Measurements from ENCODE around the gene YWHAB. TPM values are rescaled to one million over a fixed set of nuclear protein-coding genes. Genes with fewer than 3 reads are reported as not detected.

The YWHAB gene
- total and polyA plus RNA-seq, 2 of the 4 experiments (the other 2 are of a cell fraction), result 78.0 to 102 TPM

GRCh38 chr20:44838521-44838920 is 47.0 kb upstream of the YWHAB start:
- DNase-seq (no peak), ATAC-seq (ENCODE audit: low read depth) (no peak)
- Histone ChIP-seq H2AFZ (replicated peaks; ENCODE audit: low read length, poor library complexity) (no peak overlapping the region), H3K18ac (ENCODE audit: low read depth, low read length) (no peak overlapping the region), H3K23ac (ENCODE audit: low read depth, low read length) (no peak overlapping the region), H2AK9ac (replicated peaks; ENCODE audit: low read depth, low read length, poor library complexity) (no peak overlapping the region), H3K4me3 (ENCODE audit: insufficient read depth, low read depth, low read length) (no peak overlapping the region), H4K8ac (ENCODE audit: low read depth in 2 of 2, low read length in 2 of 2) (no peak overlapping the region), H2BK120ac (ENCODE audit: low read depth, low read length) (no peak overlapping the region), H4K5ac (ENCODE audit: low read depth, low read length) (no peak overlapping the region), H3K9me3 (ENCODE audit: control insufficient read depth, insufficient read depth, low read length) (no peaks in the 10 kb centered on the region), H2BK15ac (ENCODE audit: low read depth, low read length) (no peak overlapping the region), H3K14ac (replicated peaks; ENCODE audit: low read depth, low read length) (no peak overlapping the region), H4K20me1 (ENCODE audit: insufficient read depth, low read length) (no peaks in the 10 kb centered on the region), H3K27me3 (ENCODE audit: control insufficient read depth, insufficient read depth, low read length) (peaks cover 23% of the 10 kb centered on the region), H3K79me1 (ENCODE audit: low read depth in 1 of 2, low read length in 2 of 2) (no peaks in the 10 kb centered on the region), H3K36me3 (ENCODE audit: control insufficient read depth, insufficient read depth, low read length) (no peaks in the 10 kb centered on the region), H2BK5ac (ENCODE audit: low read depth, low read length, poor library complexity, severe bottlenecking) (no peak overlapping the region), H3K56ac (ENCODE audit: extremely low read depth, insufficient read depth, low read length) (no peak overlapping the region), H3K9me1 (ENCODE audit: insufficient read depth, low read length) (no peaks in the 10 kb centered on the region), H3K4me2 (ENCODE audit: low read depth, low read length) (no peak overlapping the region), H2AK5ac (ENCODE audit: low read depth, low read length) (no peak overlapping the region), H3K9ac (ENCODE audit: low read depth, low read length) (no peak overlapping the region), H3K27ac (ENCODE audit: insufficient read depth, low read length) (no peak overlapping the region), H2BK20ac (ENCODE audit: low read depth, low read length) (no peak overlapping the region), H4K91ac (ENCODE audit: insufficient read depth, low read depth, low read length) (no peak overlapping the region), H3K4me1 (ENCODE audit: control insufficient read depth, insufficient read depth, low read length) (no peaks in the 10 kb centered on the region), H3K4ac (ENCODE audit: low read depth, low read length) (no peak overlapping the region)
- intact Hi-C loops (cut with micrococcal nuclease), result no loop called here
- dilution Hi-C loops (cut with HindIII; ENCODE audit: low sequenced_read_pairs, unreplicated experiment), result no loop called here
- TF ChIP-seq FOS (IDR thresholded peaks at IDR 0.05; ENCODE audit: low read depth, low read length) (no peak), RCOR1 (IDR thresholded peaks at IDR 0.05; ENCODE audit: insufficient replicate concordance, low read length) (no peak), NFE2L2 (IDR thresholded peaks at IDR 0.05; ENCODE audit: low read depth, low read length) (no peak), RFX5 (IDR thresholded peaks at IDR 0.05; ENCODE audit: low read depth, low read length) (no peak), CTCF (conservative IDR thresholded peaks at IDR 0.05; ENCODE audit: low read depth, low read length) (no peak), MAZ (IDR thresholded peaks at IDR 0.05; ENCODE audit: borderline replicate concordance, low read depth, low read length) (no peak), MXI1 (IDR thresholded peaks at IDR 0.05; ENCODE audit: borderline replicate concordance, low read depth, low read length) (no peak), USF2 (IDR thresholded peaks at IDR 0.05; ENCODE audit: low read depth, low read length) (no peak), POLR2A (IDR thresholded peaks at IDR 0.05; ENCODE audit: low read depth, low read length) (no peak), MAFK (IDR thresholded peaks at IDR 0.05; ENCODE audit: low read depth, low read length) (no peak), ELK1 (IDR thresholded peaks at IDR 0.05; ENCODE audit: borderline replicate concordance, low read depth, low read length) (no peak), CHD1 (IDR thresholded peaks at IDR 0.05; ENCODE audit: low read depth, low read length) (no peak)
- WGBS, 2 experiments (ENCODE audit: extremely low coverage in 2 of 2, insufficient read length in 1 of 2), result no CpG with 5 or more reads among the region's 1 CpG
- POLR2A ChIA-PET (ENCODE audit: unreplicated experiment), result no interaction called here
- in situ Hi-C loops (cut with MboI; ENCODE audit: low sequenced_read_pairs), result no loop called here
- BruUV-seq (replicated peaks), result no TSS peak
- CTCF ChIA-PET, result no interaction called here

Measured in IMR-90 (cell line).